CD8-positive, alpha-beta memory T cell (primary cell): ENCODE measurements around the gene ZNF100. TPM values are rescaled to one million over a fixed set of nuclear protein-coding genes. Genes with fewer than 3 reads are reported as not detected.
A peak's percentile ranks its signal among the peaks of the same experiment; 100 is the strongest.
"Not testable (repeated sequence)": the region's sequence is repeated elsewhere in the genome, so short reads cannot be mapped to it uniquely, and the experiment has no call there.

Source experiments
- CTCF ChIA-PET: fragments of 350-600 bp; sonication (Branson Sonifier 250); formaldehyde crosslinking; loops from one replicate; lab custom pipeline; 2021; ENCODE audit warnings: antibody characterized with exemption; lab: Charles Lee
- POLR2A ChIA-PET: fragments of 350-600 bp; sonication (Branson Sonifier 250); formaldehyde crosslinking; loops from one replicate; lab custom pipeline; 2021; ENCODE audit warnings: antibody characterized with exemption; lab: Charles Lee
- DNase-seq, 5 donors: peaks; one replicate each; pipeline versions ENCODE4 v3.0.0 to v3.0.0-alpha.2; 2020 to 2022; ENCODE audit warnings: mixed read lengths in 1 of 5
- H3K27ac ChIP-seq: one replicate; pipeline ENCODE4 v1.7.0; 2013; ENCODE audit warnings: low read depth, mild to moderate bottlenecking, low read length, moderate library complexity
- H3K27me3 ChIP-seq: 2 replicates; pipeline ENCODE4 v1.7.0; 2013; ENCODE audit warnings: low read length, mild to moderate bottlenecking; ENCODE audit not compliant: insufficient read depth, poor library complexity, severe bottlenecking
- H3K36me3 ChIP-seq: 2 replicates; pipeline ENCODE4 v1.7.0; 2013; ENCODE audit warnings: mild to moderate bottlenecking, low read length, moderate library complexity; ENCODE audit not compliant: insufficient read depth
- H3K4me1 ChIP-seq: 2 replicates; pipeline ENCODE4 v1.7.0; 2013; ENCODE audit warnings: mild to moderate bottlenecking, low read length, moderate library complexity; ENCODE audit not compliant: insufficient read depth
- H3K4me3 ChIP-seq: 2 replicates; pipeline ENCODE4 v1.7.0; 2013; ENCODE audit warnings: mild to moderate bottlenecking, low read length
- H3K9me3 ChIP-seq: 2 replicates; pipeline ENCODE4 v1.7.0; 2013; ENCODE audit warnings: mild to moderate bottlenecking, low read length
- H3K27ac Mint-ChIP-seq, 8 donors: one replicate each; pipeline ENCODE4 v1.8.0; 2020 to 2021; ENCODE audit warnings: mixed read lengths in 8 of 8, mild to moderate bottlenecking in 6 of 8, inconsistent platforms in 3 of 8, moderate library complexity in 3 of 8
- H3K27me3 Mint-ChIP-seq, 2 donors: one replicate each; pipeline ENCODE4 v1.8.0; 2020 to 2021; ENCODE audit warnings: mixed read lengths in 2 of 2, mild to moderate bottlenecking in 1 of 2, moderate library complexity in 1 of 2
- H3K36me3 Mint-ChIP-seq, 3 donors: one replicate each; pipeline ENCODE4 v1.8.0; 2020 to 2021; ENCODE audit warnings: mixed read lengths in 3 of 3, inconsistent platforms in 1 of 3, mild to moderate bottlenecking in 1 of 3
- H3K4me1 Mint-ChIP-seq, 3 donors: one replicate each; pipeline ENCODE4 v1.8.0; 2020 to 2021; ENCODE audit warnings: mixed read lengths in 3 of 3, inconsistent platforms in 1 of 3, mild to moderate bottlenecking in 1 of 3
- H3K4me3 Mint-ChIP-seq, 7 donors: one replicate each; pipeline ENCODE4 v1.8.0; 2020 to 2021; ENCODE audit warnings: mixed read lengths in 7 of 7, mild to moderate bottlenecking in 6 of 7, moderate library complexity in 4 of 7, inconsistent platforms in 2 of 7
- H3K9me3 Mint-ChIP-seq, 5 donors: one replicate each; pipeline ENCODE4 v1.8.0; 2020 to 2022; ENCODE audit warnings: mixed read lengths in 5 of 5, mild to moderate bottlenecking in 3 of 5, moderate library complexity in 2 of 5, inconsistent platforms in 1 of 5
- polyA plus RNA-seq: library from polyadenylated mRNA; unstranded; fragments of 300-500 nt; fragmentation: Illumina TruSeq; gene quantifications from one replicate; pipeline ENCODE4 v1.2.3, GENCODE V29; 2021
- total RNA-seq, 2 experiments: library from RNA; stranded (reverse); gene quantifications; one replicate each; pipeline ENCODE4 v1.2.3, GENCODE V29; 2021

The ZNF100 gene
- total and polyA plus RNA-seq, 3 experiments from 2014 or later: 8.0 to 19.2 (median 18.3) TPM

GRCh38 chr19:21765151-21765550 lies 2.2 kb downstream of the ZNF100 start:
- CTCF ChIA-PET: no interaction called here
- Mint-ChIP-seq H3K4me3 (peak overlapping the region in 5 of 7 donors; percentile 29 to 99 (median 52)), H3K36me3 (peaks cover 9 to 43% (median 28%) of the 10 kb centered on the region in 3 donors), H3K4me1 (peaks cover 27 to 53% (median 31%) of the 10 kb centered on the region in 3 donors), H3K9me3 (no peaks in the 10 kb centered on the region), H3K27ac (peak overlapping the region in 1 of 8 donors; percentile 29), H3K27me3 (peaks cover 0 to 2% of the 10 kb centered on the region in 2 donors)
- Histone ChIP-seq H3K4me3 (no peak overlapping the region), H3K4me1 (peaks cover 13% of the 10 kb centered on the region), H3K27ac (no peak overlapping the region), H3K27me3 (no peaks in the 10 kb centered on the region), H3K36me3 (peaks cover 12% of the 10 kb centered on the region), H3K9me3 (no peaks in the 10 kb centered on the region)
- no peak for DNase-seq
- POLR2A ChIA-PET: no interaction called here

GRCh38 chr19:21761547-21761946 lies 5.8 kb downstream of the ZNF100 start:
- Mint-ChIP-seq H3K4me3 (peak overlapping the region in 1 of 7 donors; percentile 5), H3K36me3 (peaks cover 31 to 54% (median 44%) of the 10 kb centered on the region in 3 donors), H3K4me1 (peaks cover 20 to 67% (median 24%) of the 10 kb centered on the region in 3 donors), H3K27ac (peak overlapping the region in 4 of 8 donors; percentile 12 to 85 (median 58))
- DNase-seq, H3K9me3 ChIP-seq, H3K9me3 Mint-ChIP-seq, H3K4me3 ChIP-seq, H3K27me3 ChIP-seq, H3K27ac ChIP-seq, POLR2A ChIA-PET, CTCF ChIA-PET, H3K27me3 Mint-ChIP-seq: not testable (repeated sequence)
- Histone ChIP-seq H3K4me1 (peaks cover 10% of the 10 kb centered on the region), H3K36me3 (peaks cover 12% of the 10 kb centered on the region)

- Histone ChIP-seq H3K9me3 (no peaks in the 10 kb centered on the region), H3K4me1 (no peaks in the 10 kb centered on the region), H3K27me3 (no peaks in the 10 kb centered on the region), H3K27ac (no peak overlapping the region), H3K4me3 (no peak overlapping the region), H3K36me3 (peaks cover 7% of the 10 kb centered on the region)
- no peak overlapping the region for H3K27ac Mint-ChIP-seq
- H3K9me3 Mint-ChIP-seq: peaks cover 0 to 4% (median 0%) of the 10 kb centered on the region in 5 donors
- H3K27me3 Mint-ChIP-seq: no peaks in the 10 kb centered on the region
- ChIA-PET POLR2A (no interaction called here), CTCF (no interaction called here)
- peaks cover 12 to 64% (median 27%) of the 10 kb centered on the region in 3 donors for H3K4me1 Mint-ChIP-seq
- H3K36me3 Mint-ChIP-seq: peaks cover 41 to 58% (median 57%) of the 10 kb centered on the region in 3 donors
- no peak for DNase-seq
- no peak overlapping the region for H3K4me3 Mint-ChIP-seq
Observed at GRCh38 chr19:21758296-21758695, 9.1 kb downstream of the ZNF100 start.

- Mint-ChIP-seq H3K4me1 (peaks cover 9 to 48% (median 17%) of the 10 kb centered on the region in 3 donors), H3K36me3 (peaks cover 35 to 68% (median 63%) of the 10 kb centered on the region in 3 donors)
- H3K4me3 Mint-ChIP-seq, H3K36me3 ChIP-seq, H3K27me3 Mint-ChIP-seq, H3K27me3 ChIP-seq, H3K9me3 Mint-ChIP-seq, CTCF ChIA-PET, H3K27ac Mint-ChIP-seq, H3K9me3 ChIP-seq, H3K4me1 ChIP-seq, POLR2A ChIA-PET, H3K27ac ChIP-seq, DNase-seq, H3K4me3 ChIP-seq: not testable (repeated sequence)
Observed at GRCh38 chr19:21755555-21755954, 11.8 kb downstream of the ZNF100 start.

- Histone ChIP-seq H3K4me1 (no peaks in the 10 kb centered on the region), H3K9me3 (no peaks in the 10 kb centered on the region), H3K4me3 (no peak overlapping the region), H3K36me3 (peaks cover 11% of the 10 kb centered on the region), H3K27me3 (no peaks in the 10 kb centered on the region), H3K27ac (no peak overlapping the region)
- ChIA-PET POLR2A (no interaction called here), CTCF (no interaction called here)
- H3K27ac Mint-ChIP-seq: peak overlapping the region in 2 of 8 donors; percentile 29 to 84
- H3K36me3 Mint-ChIP-seq: peaks cover 33 to 72% (median 68%) of the 10 kb centered on the region in 3 donors
- H3K27me3 Mint-ChIP-seq: no peaks in the 10 kb centered on the region
- H3K4me3 Mint-ChIP-seq: no peak overlapping the region
- H3K9me3 Mint-ChIP-seq: peaks cover 0 to 6% (median 0%) of the 10 kb centered on the region in 5 donors
- H3K4me1 Mint-ChIP-seq: peaks cover 21 to 53% (median 31%) of the 10 kb centered on the region in 3 donors
- DNase-seq: no peak
Observed at GRCh38 chr19:21751384-21751783, 16.0 kb downstream of the ZNF100 start.

- H3K4me3 ChIP-seq: no peak overlapping the region
- Mint-ChIP-seq H3K9me3 (peaks cover 0 to 5% (median 0%) of the 10 kb centered on the region in 5 donors), H3K27ac (no peak overlapping the region), H3K27me3 (no peaks in the 10 kb centered on the region), H3K4me3 (peak overlapping the region in 1 of 7 donors; percentile 51), H3K36me3 (peaks cover 28 to 67% (median 67%) of the 10 kb centered on the region in 3 donors), H3K4me1 (peaks cover 18 to 45% (median 26%) of the 10 kb centered on the region in 3 donors)
- peaks cover 11% of the 10 kb centered on the region for H3K36me3 ChIP-seq
- H3K9me3 ChIP-seq: no peaks in the 10 kb centered on the region
- no peak overlapping the region for H3K27ac ChIP-seq
- no peaks in the 10 kb centered on the region for H3K27me3 ChIP-seq
- no peak for DNase-seq
- ChIA-PET POLR2A (no interaction called here), CTCF (no interaction called here)
- H3K4me1 ChIP-seq: no peaks in the 10 kb centered on the region
Observed at GRCh38 chr19:21750586-21751128, 16.7 kb downstream of the ZNF100 start.

- ChIA-PET POLR2A (no interaction called here), CTCF (no interaction called here)
- Histone ChIP-seq H3K27ac (no peak overlapping the region), H3K36me3 (peaks cover 11% of the 10 kb centered on the region), H3K27me3 (no peaks in the 10 kb centered on the region), H3K9me3 (no peaks in the 10 kb centered on the region), H3K4me3 (no peak overlapping the region), H3K4me1 (no peaks in the 10 kb centered on the region)
- no peak for DNase-seq
- H3K36me3 Mint-ChIP-seq: peaks cover 30 to 62% (median 61%) of the 10 kb centered on the region in 3 donors
- H3K9me3 Mint-ChIP-seq: peaks cover 0 to 5% (median 0%) of the 10 kb centered on the region in 5 donors
- H3K27me3 Mint-ChIP-seq: no peaks in the 10 kb centered on the region
- H3K27ac Mint-ChIP-seq: peak overlapping the region in 2 of 8 donors; percentile 30 to 47
- H3K4me3 Mint-ChIP-seq: no peak overlapping the region
- peaks cover 14 to 33% (median 20%) of the 10 kb centered on the region in 3 donors for H3K4me1 Mint-ChIP-seq
Observed at GRCh38 chr19:21749090-21749489, 18.3 kb downstream of the ZNF100 start.

GRCh38 chr19:21748088-21748487 lies 19.3 kb downstream of the ZNF100 start:
- ChIA-PET CTCF (no interaction called here), POLR2A (no interaction called here)
- DNase-seq: no peak
- H3K4me3 Mint-ChIP-seq: no peak overlapping the region
- H3K4me1 ChIP-seq: no peaks in the 10 kb centered on the region
- H3K27ac ChIP-seq: no peak overlapping the region
- H3K9me3 ChIP-seq: no peaks in the 10 kb centered on the region
- no peaks in the 10 kb centered on the region for H3K27me3 ChIP-seq
- H3K9me3 Mint-ChIP-seq: peaks cover 0 to 5% (median 0%) of the 10 kb centered on the region in 5 donors
- peaks cover 30 to 63% (median 63%) of the 10 kb centered on the region in 3 donors for H3K36me3 Mint-ChIP-seq
- peaks cover 14 to 28% (median 17%) of the 10 kb centered on the region in 3 donors for H3K4me1 Mint-ChIP-seq
- H3K27ac Mint-ChIP-seq: no peak overlapping the region
- peaks cover 11% of the 10 kb centered on the region for H3K36me3 ChIP-seq
- H3K27me3 Mint-ChIP-seq: no peaks in the 10 kb centered on the region
- H3K4me3 ChIP-seq: no peak overlapping the region
